Endothelial cell of umbilical vein (primary cell): Measurements from ENCODE around the gene ZNF827.

ENCODE experiments used
- POLR2AphosphoS5 ChIP-seq: IDR thresholded peaks from 2 replicates; pipeline ENCODE4 v1.6.1; 2012; ENCODE audit warnings: low read depth, mild to moderate bottlenecking, control low read depth, low read length, moderate library complexity; ENCODE audit not compliant: insufficient read depth
- TF ChIP-seq, protein P1 (sequence below), 2 donors: IDR thresholded peaks; 1 replicate in 1 of 2; 2 replicates in 1 of 2; pipeline ENCODE4 v1.5.1; 2011; ENCODE audit warnings: low read length in 2 of 2, mild to moderate bottlenecking in 2 of 2, moderate library complexity in 2 of 2, control low read depth in 1 of 2, inconsistent platforms in 1 of 2, low read depth in 1 of 2; ENCODE audit not compliant: insufficient read depth in 1 of 2; ENCODE audit errors: extremely low read depth in 1 of 2

DNA sequence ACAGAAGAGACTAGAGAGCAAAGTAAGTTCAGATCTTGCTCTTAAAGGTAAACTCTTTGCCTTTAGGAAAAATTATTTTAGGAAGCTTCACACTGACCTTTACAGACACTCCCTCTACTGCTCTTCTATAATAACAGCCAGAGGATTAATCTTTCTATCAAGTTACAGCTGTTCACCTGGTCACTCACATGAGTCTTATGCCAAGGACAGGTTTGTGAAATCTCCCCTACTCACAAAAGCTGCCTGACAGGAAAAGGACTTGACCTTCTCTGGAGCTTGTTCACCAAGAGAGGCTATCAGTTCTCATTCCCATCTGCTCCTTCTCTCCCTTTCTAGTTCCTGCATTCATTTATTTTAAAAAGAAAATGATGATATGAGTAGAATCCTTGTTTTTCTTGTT lies 141.3 kb downstream of the ZNF827 start:
- no peak for TF ChIP-seq POLR2AphosphoS5
- TF ChIP-seq, protein P1, sequence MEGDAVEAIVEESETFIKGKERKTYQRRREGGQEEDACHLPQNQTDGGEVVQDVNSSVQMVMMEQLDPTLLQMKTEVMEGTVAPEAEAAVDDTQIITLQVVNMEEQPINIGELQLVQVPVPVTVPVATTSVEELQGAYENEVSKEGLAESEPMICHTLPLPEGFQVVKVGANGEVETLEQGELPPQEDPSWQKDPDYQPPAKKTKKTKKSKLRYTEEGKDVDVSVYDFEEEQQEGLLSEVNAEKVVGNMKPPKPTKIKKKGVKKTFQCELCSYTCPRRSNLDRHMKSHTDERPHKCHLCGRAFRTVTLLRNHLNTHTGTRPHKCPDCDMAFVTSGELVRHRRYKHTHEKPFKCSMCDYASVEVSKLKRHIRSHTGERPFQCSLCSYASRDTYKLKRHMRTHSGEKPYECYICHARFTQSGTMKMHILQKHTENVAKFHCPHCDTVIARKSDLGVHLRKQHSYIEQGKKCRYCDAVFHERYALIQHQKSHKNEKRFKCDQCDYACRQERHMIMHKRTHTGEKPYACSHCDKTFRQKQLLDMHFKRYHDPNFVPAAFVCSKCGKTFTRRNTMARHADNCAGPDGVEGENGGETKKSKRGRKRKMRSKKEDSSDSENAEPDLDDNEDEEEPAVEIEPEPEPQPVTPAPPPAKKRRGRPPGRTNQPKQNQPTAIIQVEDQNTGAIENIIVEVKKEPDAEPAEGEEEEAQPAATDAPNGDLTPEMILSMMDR (IDR thresholded peaks at IDR 0.05; ENCODE audit: extremely low read depth in 1 of 2, insufficient read depth in 1 of 2, low read depth in 1 of 2, low read length in 2 of 2), result no peak
